Activated CD8-positive, alpha-beta T cell treated with anti-CD3 and anti-CD28 coated beads, Interleukin-2, amount 10 ng/mL, durations not matched to agents 7 days and 5 days (primary cell): ENCODE data around the gene MT4. TPM values are rescaled to one million over a fixed set of nuclear protein-coding genes. Genes with fewer than 3 reads are reported as not detected.

Source experiments
- ATAC-seq: fragments of 150-1000 bp; cut with Tn5 transposase; one replicate; pipeline ENCODE4 v1.10.0; 2021; ENCODE audit warnings: moderate library complexity
- CTCF ChIA-PET: fragments of 350-600 bp; sonication (Branson Sonifier 250); formaldehyde crosslinking; loops from one replicate; lab custom pipeline; 2021; ENCODE audit warnings: antibody characterized with exemption; lab: Charles Lee
- POLR2A ChIA-PET: fragments of 350-600 bp; sonication (Branson Sonifier 250); formaldehyde crosslinking; loops from one replicate; lab custom pipeline; 2021; ENCODE audit warnings: antibody characterized with exemption; lab: Charles Lee
- DNase-seq: peaks from one replicate; pipeline ENCODE4 v3.0.0-alpha.2; 2020
- H3K27ac Mint-ChIP-seq: one replicate; pipeline ENCODE4 v1.8.0; 2021; ENCODE audit warnings: mild to moderate bottlenecking, mixed read lengths
- H3K27me3 Mint-ChIP-seq: one replicate; pipeline ENCODE4 v1.8.0; 2021; ENCODE audit warnings: low read depth, mixed read lengths
- H3K36me3 Mint-ChIP-seq: one replicate; pipeline ENCODE4 v1.8.0; 2021; ENCODE audit warnings: low read depth, mixed read lengths
- H3K4me1 Mint-ChIP-seq: one replicate; pipeline ENCODE4 v1.8.0; 2021; ENCODE audit warnings: low read depth, mixed read lengths
- H3K4me3 Mint-ChIP-seq: one replicate; pipeline ENCODE4 v1.8.0; 2021; ENCODE audit warnings: mild to moderate bottlenecking, mixed read lengths
- H3K9me3 Mint-ChIP-seq: one replicate; pipeline ENCODE4 v1.8.0; 2022; ENCODE audit warnings: mixed read lengths; ENCODE audit not compliant: insufficient read depth
- total RNA-seq, 2 experiments: library from RNA; stranded (reverse); gene quantifications; one replicate each; pipeline ENCODE4 v1.2.3, GENCODE V29; 2021

MT4 gene
- total RNA-seq, 2 experiments from 2014 or later = not detected

DNA sequence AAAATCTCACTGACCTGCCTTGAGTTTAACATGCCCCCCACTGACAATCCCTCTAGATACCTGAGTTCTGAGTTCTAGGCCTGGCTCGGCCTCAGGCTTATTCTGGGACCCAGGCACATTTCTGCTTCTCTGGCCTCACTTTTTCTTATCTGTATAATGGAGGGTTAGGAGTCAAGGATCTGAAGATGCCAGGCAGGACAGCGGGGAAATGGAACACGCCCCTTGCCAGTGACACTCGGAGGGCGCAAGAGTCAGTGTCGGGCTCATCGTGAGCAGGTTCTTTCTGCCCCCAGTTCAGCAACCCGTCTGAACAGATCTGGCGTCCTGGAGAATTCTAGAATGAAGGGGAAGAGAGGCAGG, 23.9 kb downstream of the MT4 start:
- Mint-ChIP-seq H3K4me1 (peaks cover 19% of the 10 kb centered on the region), H3K36me3 (no peaks in the 10 kb centered on the region), H3K27me3 (peaks cover 52% of the 10 kb centered on the region), H3K27ac (peak overlapping the region; percentile 21), H3K4me3 (peak overlapping the region; percentile 79), H3K9me3 (no peaks in the 10 kb centered on the region)
- ATAC-seq (no peak), DNase-seq (no peak)
- ChIA-PET POLR2A (no interaction called here), CTCF (interaction anchor here (4.2 kb wide), 1 partner anchor 12 kb away, joined by 23 read pairs; no protein-coding TSS in a partner anchor)

DNA sequence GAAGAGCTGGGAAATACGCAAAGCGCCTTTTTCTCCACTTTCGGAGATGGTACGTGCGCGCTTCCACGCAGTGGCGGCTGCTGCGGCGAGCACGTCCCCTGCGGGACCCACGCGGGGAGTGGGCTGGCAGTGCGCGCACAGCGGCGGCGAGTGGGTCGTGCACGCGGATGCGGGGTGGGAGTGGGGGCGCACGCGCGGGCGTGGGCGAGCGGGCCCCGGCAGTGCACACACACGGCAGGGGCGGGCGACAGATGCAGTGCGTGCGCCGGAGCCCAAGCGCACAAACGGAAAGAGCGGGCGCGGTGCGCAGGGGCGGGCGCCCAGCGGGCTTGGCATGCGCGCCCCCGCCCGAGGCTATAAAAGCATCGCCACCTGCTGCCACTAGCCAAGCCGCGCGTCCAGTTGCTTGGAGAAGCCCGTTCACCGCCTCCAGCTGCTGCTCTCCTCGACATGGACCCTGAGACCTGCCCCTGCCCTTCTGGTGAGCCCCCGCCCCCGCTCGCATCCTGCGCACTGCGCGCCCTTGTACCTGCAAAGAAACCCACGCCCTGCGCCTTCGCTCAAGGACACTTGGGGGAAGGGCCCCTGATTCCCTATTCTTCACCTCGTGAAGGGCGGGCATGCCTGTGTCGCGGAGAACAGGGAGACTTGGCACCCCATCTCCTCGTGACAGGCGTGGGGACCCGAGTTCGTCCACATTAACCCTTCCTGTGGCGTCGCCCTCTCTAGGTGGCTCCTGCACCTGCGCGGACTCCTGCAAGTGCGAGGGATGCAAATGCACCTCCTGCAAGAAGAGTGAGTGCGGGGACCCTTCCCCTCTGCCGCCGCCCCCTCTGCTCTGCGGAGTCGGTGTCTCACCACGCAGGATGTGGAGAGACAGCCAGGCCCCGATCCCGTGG, 24.5 kb downstream of the MT4 start, which contains the start of gene MT3:
Gene MT3, plus strand, starts transcription at position 388 of the 899 bp plus-strand sequence. Its CDS starts 63 bp downstream, at position 451.
- Mint-ChIP-seq H3K36me3 (no peaks in the 10 kb centered on the region), H3K4me1 (peaks cover 19% of the 10 kb centered on the region), H3K9me3 (peaks cover 4% of the 10 kb centered on the region), H3K4me3 (peak within 1 kb of the TSS; percentile 79), H3K27ac (peak within 1 kb of the TSS; percentile 21), H3K27me3 (peaks cover 48% of the 10 kb centered on the region)
- CTCF ChIA-PET = interaction anchor here (4.2 kb wide), 1 partner anchor 13 kb away, joined by 23 read pairs; no protein-coding TSS in a partner anchor
- ATAC-seq (peak; percentile 85), DNase-seq (peak; percentile 39)
- POLR2A ChIA-PET = no interaction called here

DNA sequence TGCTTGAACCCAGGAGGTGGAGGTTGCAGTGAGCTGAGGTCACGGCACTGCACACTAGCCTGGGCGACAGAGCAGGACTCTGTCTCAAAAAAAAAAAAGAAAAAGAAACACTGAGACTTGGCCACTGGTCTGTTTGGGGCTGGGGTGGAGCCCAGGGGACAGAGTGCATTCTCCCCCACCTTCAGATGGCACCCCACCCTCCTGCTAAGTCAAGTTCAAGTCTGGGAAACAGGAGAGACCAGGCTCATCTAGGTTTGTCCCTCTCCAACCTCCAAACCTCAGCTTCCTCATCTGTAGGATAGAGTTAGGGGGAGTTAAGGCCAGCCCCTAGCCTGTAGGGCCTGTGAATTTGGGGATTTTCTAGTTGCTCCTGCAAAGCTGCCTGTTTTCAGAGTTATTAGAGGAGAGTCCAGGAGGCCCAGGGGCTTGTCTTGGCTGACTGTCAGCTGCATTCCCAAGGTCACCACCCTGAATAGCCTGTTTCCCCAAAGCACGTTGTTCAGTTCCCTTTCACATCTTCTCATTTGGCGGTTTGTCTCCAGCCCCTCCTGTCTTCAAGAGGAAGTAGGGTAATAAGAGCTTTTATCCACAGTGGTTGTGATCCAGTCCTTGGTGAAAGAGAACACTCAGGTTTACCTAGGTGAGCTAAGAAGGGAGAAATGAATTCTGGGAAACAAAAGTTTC, 26.6 kb downstream of the MT4 start:
- peaks cover 19% of the 10 kb centered on the region for H3K4me1 Mint-ChIP-seq
- H3K4me3 Mint-ChIP-seq = no peak overlapping the region
- CTCF ChIA-PET = interaction anchor here (1.5 to 2.1 kb wide), 5 partner anchors 9 to 110 kb away, joined by 4 to 11 read pairs (median 7); no protein-coding TSS in a partner anchor
- POLR2A ChIA-PET = interaction anchor here (0.6 to 1.4 kb wide), 5 partner anchors 15 to 117 kb away, joined by 3 to 5 read pairs (median 3); no protein-coding TSS in a partner anchor
- H3K27me3 Mint-ChIP-seq = peaks cover 38% of the 10 kb centered on the region
- H3K27ac Mint-ChIP-seq = no peak overlapping the region
- peaks cover 4% of the 10 kb centered on the region for H3K9me3 Mint-ChIP-seq
- ATAC-seq = no peak
- DNase-seq = no peak
- H3K36me3 Mint-ChIP-seq = no peaks in the 10 kb centered on the region

DNA sequence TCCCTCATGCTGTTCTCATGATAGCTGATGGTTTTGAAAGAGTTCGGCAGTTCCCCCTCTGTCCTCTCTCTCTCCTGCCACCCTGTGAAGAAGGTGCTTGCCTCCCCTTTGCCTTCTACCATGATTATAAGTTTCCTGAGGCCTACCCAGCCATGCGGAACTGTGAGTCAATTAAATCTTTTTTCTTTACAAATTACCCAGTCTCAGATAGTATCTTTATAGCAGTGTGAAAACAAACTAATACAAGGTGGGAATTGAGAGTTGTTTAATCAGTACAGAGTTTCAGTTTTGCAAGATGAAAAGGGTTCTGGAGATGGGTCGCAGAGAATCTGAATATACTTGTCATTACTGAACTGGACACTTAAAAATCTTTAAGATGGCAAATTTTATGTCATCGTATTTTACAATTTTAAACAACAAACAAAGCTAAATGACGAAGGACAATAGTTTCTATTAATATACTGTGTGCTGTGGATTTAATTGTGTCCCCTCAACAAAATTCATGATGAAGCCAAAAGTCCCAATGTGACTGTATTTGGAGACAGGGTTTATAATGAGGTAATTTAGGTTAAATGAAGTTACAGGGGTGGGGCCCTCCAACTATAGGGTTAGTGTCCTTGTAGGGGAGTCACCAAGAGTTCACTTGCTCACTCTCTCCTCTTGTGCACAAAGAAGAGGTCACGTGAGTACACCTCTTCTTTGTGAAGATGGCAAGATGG, 28.9 kb downstream of the MT4 start:
- Mint-ChIP-seq H3K27ac (no peak overlapping the region), H3K36me3 (no peaks in the 10 kb centered on the region), H3K9me3 (peaks cover 4% of the 10 kb centered on the region), H3K4me3 (no peak overlapping the region), H3K4me1 (peaks cover 21% of the 10 kb centered on the region), H3K27me3 (peaks cover 24% of the 10 kb centered on the region)
- CTCF ChIA-PET = interaction anchor here (2.0 to 2.1 kb wide), 2 partner anchors 16 to 17 kb away, joined by 8 to 9 read pairs; no protein-coding TSS in a partner anchor
- DNase-seq (no peak), ATAC-seq (no peak)
- POLR2A ChIA-PET = no interaction called here

DNA sequence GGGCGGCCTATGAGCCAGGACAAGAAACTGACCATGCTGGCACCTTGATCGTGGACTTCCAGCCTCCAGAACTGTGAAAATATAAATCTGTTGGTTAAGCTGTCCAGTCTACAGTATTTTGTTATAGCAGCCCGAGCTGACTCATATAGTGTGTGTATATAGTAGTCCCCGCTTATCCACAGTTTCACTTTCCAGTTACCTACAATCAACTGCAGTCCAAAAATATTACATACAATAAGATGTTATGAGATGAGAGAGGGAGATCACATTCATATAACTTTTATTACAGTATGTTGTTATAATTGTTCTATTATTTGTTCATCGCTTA, 29.4 kb downstream of the MT4 start:
- Mint-ChIP-seq H3K36me3 (no peaks in the 10 kb centered on the region), H3K4me1 (peaks cover 17% of the 10 kb centered on the region), H3K4me3 (no peak overlapping the region), H3K27me3 (peaks cover 19% of the 10 kb centered on the region), H3K9me3 (peaks cover 4% of the 10 kb centered on the region), H3K27ac (no peak overlapping the region)
- POLR2A ChIA-PET = no interaction called here
- CTCF ChIA-PET = interaction anchor here (2.1 kb wide), 1 partner anchor 17 kb away, joined by 9 read pairs; no protein-coding TSS in a partner anchor
- DNase-seq = no peak
- no peak for ATAC-seq

DNA sequence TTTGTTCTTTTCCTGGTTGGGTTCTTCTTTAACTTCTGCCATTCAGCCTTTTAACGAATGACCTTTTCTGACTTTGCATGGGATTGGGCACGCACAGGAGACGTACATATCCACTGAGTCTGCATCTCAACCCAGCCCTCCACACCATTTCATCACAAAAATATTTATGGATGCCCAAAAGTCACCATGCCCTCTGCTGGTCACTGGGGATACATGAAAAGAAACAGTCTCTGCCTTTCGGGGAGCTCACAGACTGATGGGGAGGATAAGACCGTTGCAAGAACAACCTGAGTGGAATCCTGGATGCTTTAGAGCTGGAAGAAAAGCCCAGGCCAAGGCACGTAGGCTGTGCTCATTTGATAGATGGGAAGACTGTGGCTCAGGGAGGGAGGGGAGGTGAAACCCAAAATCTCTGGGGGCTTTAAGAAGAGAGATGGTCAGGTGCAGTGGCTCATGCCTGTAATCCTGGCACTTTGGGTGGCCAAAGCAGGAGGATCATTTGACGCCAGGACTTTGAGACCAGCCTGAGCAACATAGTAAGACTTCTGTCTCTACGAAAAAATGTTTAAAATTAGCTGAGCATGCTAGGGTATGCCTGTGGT, 35.6 kb downstream of the MT4 start:
- H3K4me3 Mint-ChIP-seq = no peak overlapping the region
- POLR2A ChIA-PET = interaction anchor here (0.7 to 1.8 kb wide), 3 partner anchors 10 to 25 kb away, joined by 3 to 4 read pairs (median 3); partner anchors contain the start of gene MT1E
- peak; percentile 60 for DNase-seq
- no peaks in the 10 kb centered on the region for H3K9me3 Mint-ChIP-seq
- no peaks in the 10 kb centered on the region for H3K36me3 Mint-ChIP-seq
- ATAC-seq = peak; percentile 72
- CTCF ChIA-PET = interaction anchor here (0.7 to 4.2 kb wide), 23 partner anchors 8 to 186 kb away, joined by 3 to 31 read pairs (median 4); partner anchors contain the start of gene MT1E
- peaks cover 7% of the 10 kb centered on the region for H3K4me1 Mint-ChIP-seq
- H3K27ac Mint-ChIP-seq = no peak overlapping the region
- peaks cover 16% of the 10 kb centered on the region for H3K27me3 Mint-ChIP-seq

DNA sequence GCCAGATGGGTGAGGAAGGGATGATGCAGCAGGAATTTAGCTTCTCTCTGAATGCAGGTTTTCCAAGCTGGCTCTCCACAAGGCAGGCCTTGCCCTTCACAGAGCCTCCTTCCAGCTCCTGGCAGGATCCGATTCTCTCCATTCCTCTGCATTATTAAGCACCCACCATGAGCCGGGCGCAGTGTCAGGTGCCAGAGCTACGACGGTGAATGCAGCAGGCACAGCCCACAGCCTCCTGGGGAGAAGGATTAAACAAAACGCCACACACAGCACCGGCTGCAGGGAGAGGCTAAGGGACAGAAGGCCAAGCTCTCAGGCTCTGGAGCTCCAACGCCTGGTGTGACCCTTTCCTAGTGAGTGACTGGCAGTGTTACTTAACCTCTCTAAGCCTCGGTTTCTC, 36.5 kb downstream of the MT4 start:
- CTCF ChIA-PET = interaction anchor here (0.9 to 4.2 kb wide), 13 partner anchors 9 to 141 kb away, joined by 3 to 31 read pairs (median 5); no protein-coding TSS in a partner anchor
- no peak for ATAC-seq
- no peak overlapping the region for H3K4me3 Mint-ChIP-seq
- H3K27me3 Mint-ChIP-seq = peaks cover 16% of the 10 kb centered on the region
- H3K4me1 Mint-ChIP-seq = peaks cover 8% of the 10 kb centered on the region
- no peaks in the 10 kb centered on the region for H3K9me3 Mint-ChIP-seq
- no peaks in the 10 kb centered on the region for H3K36me3 Mint-ChIP-seq
- POLR2A ChIA-PET = interaction anchor here (0.7 to 1.8 kb wide), 3 partner anchors 9 to 25 kb away, joined by 3 to 4 read pairs (median 3); partner anchors contain the start of gene MT1E
- H3K27ac Mint-ChIP-seq = no peak overlapping the region
- no peak for DNase-seq

DNA sequence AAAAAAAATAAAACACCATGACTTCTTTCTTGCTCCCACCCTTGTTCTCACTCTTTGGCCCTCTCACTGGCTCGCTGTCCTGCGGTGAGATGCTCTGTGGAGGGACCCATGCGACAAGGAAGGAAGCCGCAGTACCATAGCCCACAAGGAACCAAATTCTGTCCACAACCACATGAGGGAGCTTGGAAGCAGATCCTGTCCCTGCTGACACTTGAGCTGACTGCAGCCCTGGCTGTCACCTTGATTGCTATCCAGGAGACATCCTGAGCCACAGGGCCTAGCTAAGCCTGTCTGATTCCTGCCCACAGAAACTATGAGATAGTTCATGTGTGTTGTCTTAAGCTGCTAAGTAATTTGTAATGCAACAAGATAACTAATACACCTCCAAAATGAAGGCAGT, 38.7 kb downstream of the MT4 start:
- H3K9me3 Mint-ChIP-seq = no peaks in the 10 kb centered on the region
- H3K4me3 Mint-ChIP-seq = no peak overlapping the region
- ATAC-seq = no peak
- H3K27ac Mint-ChIP-seq = no peak overlapping the region
- no peak for DNase-seq
- no peaks in the 10 kb centered on the region for H3K36me3 Mint-ChIP-seq
- POLR2A ChIA-PET = interaction anchor here (1.0 kb wide), 1 partner anchor 79 kb away, joined by 3 read pairs; the partner anchor contains the start of gene MT1X
- CTCF ChIA-PET = interaction anchor here (0.6 to 4.2 kb wide), 6 partner anchors 10 to 187 kb away, joined by 3 to 31 read pairs (median 4); no protein-coding TSS in a partner anchor
- peaks cover 23% of the 10 kb centered on the region for H3K4me1 Mint-ChIP-seq
- H3K27me3 Mint-ChIP-seq = peaks cover 14% of the 10 kb centered on the region

DNA sequence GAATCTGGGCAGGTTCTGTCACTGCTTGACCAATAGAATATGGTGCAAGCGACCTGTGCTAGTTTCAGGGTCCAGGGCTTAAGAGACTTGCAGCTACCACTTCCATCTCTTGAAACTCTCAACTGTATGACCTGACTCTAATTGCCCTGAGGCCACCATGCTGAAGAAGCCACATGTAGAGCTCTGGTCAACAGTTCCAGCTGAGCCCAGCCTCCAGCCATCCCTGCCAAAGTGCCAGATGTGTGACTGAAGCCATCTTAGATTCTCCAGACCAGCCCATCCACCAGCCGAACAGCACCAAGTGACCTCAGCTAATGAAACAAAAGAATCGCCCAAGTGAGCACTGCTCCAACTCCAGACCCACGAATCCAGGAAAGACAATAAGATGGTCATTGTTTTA, 40.1 kb downstream of the MT4 start:
- ChIA-PET POLR2A (interaction anchor here (1.1 to 1.8 kb wide), 2 partner anchors 77 to 104 kb away, joined by 3 to 7 read pairs; partner anchors contain the start of gene MT1X), CTCF (interaction anchor here (1.1 to 1.7 kb wide), 5 partner anchors 8 to 97 kb away, joined by 4 to 10 read pairs (median 7); no protein-coding TSS in a partner anchor)
- Mint-ChIP-seq H3K9me3 (no peaks in the 10 kb centered on the region), H3K4me1 (peaks cover 23% of the 10 kb centered on the region), H3K27ac (no peak overlapping the region), H3K4me3 (no peak overlapping the region), H3K36me3 (peaks cover 7% of the 10 kb centered on the region), H3K27me3 (peaks cover 14% of the 10 kb centered on the region)
- DNase-seq (no peak), ATAC-seq (no peak)

DNA sequence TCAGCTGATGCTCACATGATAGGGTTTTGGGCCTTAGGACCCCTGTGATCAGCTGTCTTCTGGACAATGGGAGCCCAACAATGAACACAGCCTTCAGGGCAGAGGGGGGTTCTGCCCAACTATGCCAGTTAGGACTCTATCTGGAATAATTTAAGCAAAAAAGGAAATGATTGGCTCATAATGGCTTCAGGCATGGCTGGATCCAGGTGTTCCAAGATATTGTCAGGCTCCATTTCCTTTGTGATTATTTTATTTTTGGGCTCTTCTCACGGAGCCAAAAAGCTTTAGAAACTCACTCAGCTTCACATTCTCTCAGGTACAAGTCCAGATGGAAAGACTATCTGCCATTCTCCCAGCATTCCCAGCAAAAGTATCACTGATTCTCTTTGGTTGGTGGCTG, 40.6 kb downstream of the MT4 start:
- POLR2A ChIA-PET = interaction anchor here (0.7 to 1.8 kb wide), 3 partner anchors 77 to 328 kb away, joined by 3 to 7 read pairs (median 3); partner anchors contain the start of gene MT1X
- Mint-ChIP-seq H3K27me3 (peaks cover 10% of the 10 kb centered on the region), H3K27ac (no peak overlapping the region), H3K36me3 (peaks cover 7% of the 10 kb centered on the region), H3K4me3 (no peak overlapping the region), H3K4me1 (peaks cover 28% of the 10 kb centered on the region), H3K9me3 (no peaks in the 10 kb centered on the region)
- DNase-seq (no peak), ATAC-seq (no peak)
- CTCF ChIA-PET = interaction anchor here (1.1 to 1.7 kb wide), 5 partner anchors 9 to 97 kb away, joined by 4 to 10 read pairs (median 7); no protein-coding TSS in a partner anchor
